Upper lobe of right lung (tissue), 1 donor: Measurements from ENCODE around the gene GJB2. TPM values are rescaled to one million over a fixed set of nuclear protein-coding genes. Genes with fewer than 3 reads are reported as not detected.

Experiments
- ATAC-seq: fragments of 200-7000 bp; cut with Tn5 transposase; one replicate; pipeline ENCODE4 v1.9.1; 2020; ENCODE audit warnings: mild to moderate bottlenecking, moderate library complexity
- DNase-seq: peaks from one replicate; pipeline ENCODE4 v3.0.0-alpha.2; 2020
- H3K27ac ChIP-seq: fragments of 200-600 bp; one replicate; pipeline ENCODE4 v1.8.0; 2022
- H3K27me3 ChIP-seq: fragments of 200-600 bp; one replicate; pipeline ENCODE4 v1.8.0; 2022; ENCODE audit warnings: mild to moderate bottlenecking
- H3K36me3 ChIP-seq: fragments of 200-600 bp; one replicate; pipeline ENCODE4 v1.8.0; 2022
- H3K4me1 ChIP-seq: fragments of 200-600 bp; one replicate; pipeline ENCODE4 v1.8.0; 2022
- H3K4me3 ChIP-seq: fragments of 200-600 bp; one replicate; pipeline ENCODE4 v1.8.0; 2022; ENCODE audit warnings: mild to moderate bottlenecking
- H3K9me3 ChIP-seq: fragments of 200-600 bp; one replicate; pipeline ENCODE4 v1.8.0; 2022
- CTCF ChIP-seq: fragments of 200-600 bp; IDR thresholded peaks from one replicate; pipeline ENCODE4 v1.8.0; 2022; ENCODE audit warnings: antibody characterized with exemption
- intact Hi-C: fragments of 100-400 bp; cut with DNase I; formaldehyde crosslinking; loops from one replicate; pipeline ENCODE4 v1.11.0; 2022
- total RNA-seq: library from RNA; stranded (reverse); fragmentation: NEBNext Ultra II Directional; extraction: Animal tissue kit (Norgen Biotek cat#: 25700); gene quantifications from one replicate; pipeline ENCODE4 v1.2.1, GENCODE V29; 2021
- donor health status: DM: no; HTN: yes; CAD: no; lungs with severe emphysema.

The GJB2 gene
- total RNA-seq, 1 donor from 2014 or later, result 0.93 TPM

GRCh38 chr13:20230913-20231838, 38.4 kb upstream of the GJB2 start:
- H3K4me3 ChIP-seq, result peak overlapping the region; percentile 31
- no peak for ATAC-seq
- intact Hi-C loops, result no loop called here
- no peak for DNase-seq
- H3K27ac ChIP-seq, result no peak overlapping the region
- TF ChIP-seq CTCF, result no peak
- H3K4me1 ChIP-seq, result peaks cover 12% of the 10 kb centered on the region
- no peaks in the 10 kb centered on the region for H3K9me3 ChIP-seq
- H3K27me3 ChIP-seq, result peaks cover 47% of the 10 kb centered on the region
- H3K36me3 ChIP-seq, result no peaks in the 10 kb centered on the region

GRCh38 chr13:20227730-20228129, 35.0 kb upstream of the GJB2 start:
- intact Hi-C loops, result no loop called here
- no peak overlapping the region for H3K27ac ChIP-seq
- no peak for TF ChIP-seq CTCF
- H3K9me3 ChIP-seq, result no peaks in the 10 kb centered on the region
- no peaks in the 10 kb centered on the region for H3K36me3 ChIP-seq
- H3K27me3 ChIP-seq, result peaks cover 43% of the 10 kb centered on the region
- H3K4me3 ChIP-seq, result no peak overlapping the region
- no peak for ATAC-seq
- DNase-seq, result no peak
- H3K4me1 ChIP-seq, result peaks cover 12% of the 10 kb centered on the region

GRCh38 chr13:20227288-20227687, 34.5 kb upstream of the GJB2 start:
- no peak for TF ChIP-seq CTCF
- Histone ChIP-seq H3K9me3 (no peaks in the 10 kb centered on the region), H3K4me1 (peaks cover 9% of the 10 kb centered on the region), H3K4me3 (no peak overlapping the region), H3K27ac (no peak overlapping the region), H3K36me3 (no peaks in the 10 kb centered on the region), H3K27me3 (peaks cover 38% of the 10 kb centered on the region)
- ATAC-seq (no peak), DNase-seq (no peak)
- intact Hi-C loops, result no loop called here

DNA sequence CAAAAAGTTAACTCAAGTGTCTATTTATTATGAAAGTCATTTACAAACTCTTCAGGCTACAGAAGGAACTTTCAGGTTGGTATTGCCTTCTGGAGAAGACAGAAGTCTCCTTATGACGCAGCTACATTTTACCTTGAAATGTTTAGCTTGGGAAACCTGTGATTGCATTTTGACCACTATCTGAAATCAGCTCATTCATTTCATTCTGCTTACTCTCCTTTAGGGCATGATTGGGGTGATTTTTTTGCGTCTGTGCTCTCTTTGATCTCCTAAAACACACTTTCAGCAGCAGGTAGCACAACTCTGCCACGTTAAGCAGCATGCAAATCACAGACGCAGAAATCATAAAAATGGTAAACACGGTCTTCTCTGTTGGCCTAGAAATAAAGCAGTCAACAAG, 29.8 kb upstream of the GJB2 start:
- DNase-seq, result no peak
- H3K4me1 ChIP-seq, result no peaks in the 10 kb centered on the region
- peaks cover 9% of the 10 kb centered on the region for H3K27me3 ChIP-seq
- no peak for ATAC-seq
- intact Hi-C loops, result no loop called here
- H3K4me3 ChIP-seq, result no peak overlapping the region
- TF ChIP-seq CTCF, result no peak
- no peak overlapping the region for H3K27ac ChIP-seq
- H3K9me3 ChIP-seq, result no peaks in the 10 kb centered on the region
- H3K36me3 ChIP-seq, result no peaks in the 10 kb centered on the region

GRCh38 chr13:20221772-20222171, 29.0 kb upstream of the GJB2 start:
- H3K4me1 ChIP-seq, result no peaks in the 10 kb centered on the region
- H3K4me3 ChIP-seq, result no peak overlapping the region
- DNase-seq, result peak; percentile 73
- ATAC-seq, result peak; percentile 92
- no peaks in the 10 kb centered on the region for H3K9me3 ChIP-seq
- H3K27me3 ChIP-seq, result peaks cover 9% of the 10 kb centered on the region
- no peak for TF ChIP-seq CTCF
- intact Hi-C loops, result no loop called here
- H3K36me3 ChIP-seq, result no peaks in the 10 kb centered on the region
- H3K27ac ChIP-seq, result no peak overlapping the region
